DND-41 (cell line): ENCODE measurements around the gene NYNRIN.
"Not testable (repeated sequence)": the region's sequence is repeated elsewhere in the genome, so short reads cannot be mapped to it uniquely, and the experiment has no call there.

Experiments
- ATAC-seq: fragments of 200-7000 bp; cut with Tn5 transposase; 3 replicates; pipeline ENCODE4 v1.9.1; 2021; ENCODE audit warnings: low read depth; ENCODE audit not compliant: insufficient read depth
- DNase-seq: peaks from one replicate; pipeline ENCODE4 v3.0.0-alpha.2; 2020
- H2AFZ ChIP-seq: 2 replicates; pipeline ENCODE4 v1.6.0; 2012; ENCODE audit warnings: low read depth, low read length
- H3K27ac ChIP-seq: 2 replicates; pipeline ENCODE4 v1.5.1; 2012; ENCODE audit warnings: low read length, inconsistent platforms
- H3K27me3 ChIP-seq: fragments of 200-600 bp; sonication (generic); 2 replicates; pipeline ENCODE4 v1.6.0; 2012; ENCODE audit warnings: low read length, mild to moderate bottlenecking, inconsistent platforms; ENCODE audit not compliant: insufficient read depth, poor library complexity
- H3K36me3 ChIP-seq: 2 replicates; pipeline ENCODE4 v1.5.1; 2012; ENCODE audit warnings: low read length, inconsistent platforms; ENCODE audit not compliant: insufficient read depth
- H3K4me1 ChIP-seq: 2 replicates; pipeline ENCODE4 v1.5.1; 2012; ENCODE audit warnings: mild to moderate bottlenecking, low read length; ENCODE audit not compliant: insufficient read depth
- H3K4me2 ChIP-seq: 2 replicates; pipeline ENCODE4 v1.6.0; 2012; ENCODE audit warnings: mild to moderate bottlenecking, moderate library complexity, low read length, inconsistent platforms; ENCODE audit not compliant: insufficient read depth
- H3K4me3 ChIP-seq, 2 experiments: fragments of 200-600 bp in 1 of 2; shearing (Covaris generic) in 1 of 2; 2 replicates each; pipeline ENCODE4 v1.5.1; 2012 to 2016; ENCODE audit warnings: inconsistent platforms in 2 of 2, low read length in 2 of 2, mild to moderate bottlenecking in 2 of 2, low read depth in 1 of 2, moderate library complexity in 1 of 2
- H3K79me2 ChIP-seq: 2 replicates; pipeline ENCODE4 v1.6.0; 2012; ENCODE audit warnings: low read length, inconsistent platforms; ENCODE audit not compliant: insufficient read depth
- H3K9ac ChIP-seq: 2 replicates; pipeline ENCODE4 v1.6.0; 2012; ENCODE audit warnings: low read depth, mild to moderate bottlenecking, inconsistent platforms, low read length, moderate library complexity
- H3K9me3 ChIP-seq: 2 replicates; pipeline ENCODE4 v1.5.1; 2012; ENCODE audit warnings: low read length, moderate library complexity, mild to moderate bottlenecking, inconsistent platforms; ENCODE audit not compliant: insufficient read depth, severe bottlenecking
- H4K20me1 ChIP-seq: 2 replicates; pipeline ENCODE4 v1.6.0; 2012; ENCODE audit warnings: low read length; ENCODE audit not compliant: insufficient read depth
- CTCF ChIP-seq: IDR thresholded peaks from 2 replicates; pipeline ENCODE4 v1.5.1; 2012; ENCODE audit warnings: borderline replicate concordance, low read length, moderate library complexity, mild to moderate bottlenecking; ENCODE audit not compliant: poor library complexity, severe bottlenecking; ENCODE audit errors: extremely low read depth
- EZH2 ChIP-seq: IDR thresholded peaks from 3 replicates; pipeline ENCODE4 v1.6.1; 2012; ENCODE audit warnings: borderline replicate concordance, low read depth, mild to moderate bottlenecking, moderate library complexity, low read length, inconsistent platforms; ENCODE audit not compliant: severe bottlenecking

Gene NYNRIN

GRCh38 chr14:24384169-24384568 lies 14.6 kb upstream of the NYNRIN start:
- no peak for TF ChIP-seq CTCF
- no peak for TF ChIP-seq EZH2
- Histone ChIP-seq H3K27me3 (peaks cover 16% of the 10 kb centered on the region), H3K9ac (no peak overlapping the region), H3K79me2 (no peaks in the 10 kb centered on the region), H3K4me2 (no peak overlapping the region), H2AFZ (no peak overlapping the region), H4K20me1 (no peaks in the 10 kb centered on the region), H3K36me3 (no peaks in the 10 kb centered on the region), H3K4me1 (no peaks in the 10 kb centered on the region), H3K9me3 (no peaks in the 10 kb centered on the region), H3K4me3 (no peak overlapping the region), H3K27ac (no peak overlapping the region)
- DNase-seq = no peak
- ATAC-seq = no peak

- Histone ChIP-seq H3K4me3 (no peak overlapping the region), H3K79me2 (no peaks in the 10 kb centered on the region), H3K4me1 (no peaks in the 10 kb centered on the region), H3K36me3 (no peaks in the 10 kb centered on the region), H3K27ac (no peak overlapping the region), H3K4me2 (no peak overlapping the region), H2AFZ (no peak overlapping the region), H3K27me3 (peaks cover 15% of the 10 kb centered on the region), H3K9ac (no peak overlapping the region), H4K20me1 (no peaks in the 10 kb centered on the region), H3K9me3 (no peaks in the 10 kb centered on the region)
- TF ChIP-seq EZH2 (no peak), CTCF (no peak)
- no peak for ATAC-seq
- DNase-seq = no peak
Measured at GRCh38 chr14:24385524-24385923, 13.3 kb upstream of the NYNRIN start.

GRCh38 chr14:24387009-24387345 lies 11.8 kb upstream of the NYNRIN start:
- H3K4me2 ChIP-seq = no peak overlapping the region
- H3K4me3 ChIP-seq = no peak overlapping the region
- no peak overlapping the region for H3K27ac ChIP-seq
- ATAC-seq (no peak), DNase-seq (no peak)
- H3K4me1 ChIP-seq = no peaks in the 10 kb centered on the region
- H3K9me3 ChIP-seq = no peaks in the 10 kb centered on the region
- TF ChIP-seq CTCF = no peak
- TF ChIP-seq EZH2 = no peak
- peaks cover 12% of the 10 kb centered on the region for H3K27me3 ChIP-seq
- no peaks in the 10 kb centered on the region for H3K79me2 ChIP-seq
- no peaks in the 10 kb centered on the region for H4K20me1 ChIP-seq
- H3K36me3 ChIP-seq = no peaks in the 10 kb centered on the region
- no peak overlapping the region for H2AFZ ChIP-seq
- H3K9ac ChIP-seq = no peak overlapping the region

- not testable (repeated sequence) for DNase-seq, ATAC-seq, H3K9me3 ChIP-seq, H3K4me1 ChIP-seq, H3K36me3 ChIP-seq, H3K4me3 ChIP-seq, H3K27ac ChIP-seq, H4K20me1 ChIP-seq, H3K9ac ChIP-seq, H3K4me2 ChIP-seq, H2AFZ ChIP-seq, H3K79me2 ChIP-seq
- peaks cover 12% of the 10 kb centered on the region for H3K27me3 ChIP-seq
Measured at GRCh38 chr14:24387579-24387978, 11.2 kb upstream of the NYNRIN start.
